Stimulated activated CD8-positive, alpha-beta memory T cell treated with anti-CD3 and anti-CD28 coated beads, Interleukin-4, amount 100 ng/mL, for 24 hours (primary cell): ENCODE results near the gene PSKH1.

Source experiments
- DNase-seq: peaks from one replicate; pipeline ENCODE4 v3.0.0-alpha.2; 2020; ENCODE audit warnings: low read depth

PSKH1 gene

DNA sequence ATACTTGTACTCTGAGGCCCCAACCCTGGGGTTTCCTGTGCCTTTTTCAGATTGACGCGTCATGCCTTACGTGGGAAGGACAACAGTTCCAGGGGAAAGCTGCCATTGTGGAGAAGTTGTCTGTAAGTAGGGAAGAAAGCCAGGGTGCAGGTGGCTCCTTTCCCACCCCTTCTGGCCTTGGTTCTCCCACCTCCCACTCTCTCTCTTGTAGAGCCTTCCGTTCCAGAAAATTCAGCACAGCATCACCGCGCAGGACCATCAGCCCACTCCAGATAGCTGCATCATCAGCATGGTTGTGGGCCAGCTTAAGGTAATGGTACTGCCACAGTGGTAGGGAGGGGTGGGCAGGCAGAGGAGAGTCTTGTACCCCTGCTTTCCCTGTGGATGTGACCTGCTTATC is 24.8 kb upstream of the PSKH1 start:
- DNase-seq: no peak

DNA sequence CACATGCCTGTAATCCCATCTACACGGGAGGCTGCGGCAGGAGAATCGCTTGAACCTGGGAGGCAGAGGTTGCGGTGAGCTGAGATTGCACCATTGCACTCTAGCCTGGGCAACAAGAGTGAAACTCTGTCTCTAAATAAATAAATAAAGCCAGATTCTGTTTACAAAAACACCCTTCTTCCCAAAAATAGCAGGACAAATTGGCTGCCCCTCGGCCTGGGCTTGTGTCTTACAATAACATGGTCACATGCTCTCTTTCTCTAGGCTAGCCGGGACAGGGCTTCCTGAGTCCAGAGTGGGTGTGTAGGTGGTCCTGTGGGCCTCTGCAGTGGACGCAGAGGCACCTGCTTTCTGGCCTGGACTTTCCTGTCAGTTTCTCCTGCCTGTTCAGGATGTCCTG is 23.4 kb upstream of the PSKH1 start:
- DNase-seq: no peak

DNA sequence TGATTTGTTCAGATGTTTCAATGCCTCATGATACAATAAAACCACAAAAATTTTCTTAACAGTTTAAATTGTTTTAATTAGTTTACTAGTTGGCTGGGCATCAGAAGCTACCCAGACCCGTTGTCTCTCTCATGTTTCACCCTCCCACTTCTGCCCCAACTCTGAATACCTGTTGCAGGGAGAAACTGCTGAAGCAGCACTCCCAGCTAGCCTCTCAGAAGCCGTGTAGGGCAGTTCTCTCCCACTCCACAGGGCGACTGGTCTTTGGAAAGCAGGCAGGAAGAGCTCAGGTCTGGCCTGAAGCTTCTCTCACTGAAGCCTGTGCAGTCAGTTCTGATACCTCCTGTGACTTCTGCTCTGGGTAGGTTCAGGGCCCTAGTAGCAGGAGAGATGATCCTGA is 21.8 kb upstream of the PSKH1 start:
- no peak for DNase-seq

DNA sequence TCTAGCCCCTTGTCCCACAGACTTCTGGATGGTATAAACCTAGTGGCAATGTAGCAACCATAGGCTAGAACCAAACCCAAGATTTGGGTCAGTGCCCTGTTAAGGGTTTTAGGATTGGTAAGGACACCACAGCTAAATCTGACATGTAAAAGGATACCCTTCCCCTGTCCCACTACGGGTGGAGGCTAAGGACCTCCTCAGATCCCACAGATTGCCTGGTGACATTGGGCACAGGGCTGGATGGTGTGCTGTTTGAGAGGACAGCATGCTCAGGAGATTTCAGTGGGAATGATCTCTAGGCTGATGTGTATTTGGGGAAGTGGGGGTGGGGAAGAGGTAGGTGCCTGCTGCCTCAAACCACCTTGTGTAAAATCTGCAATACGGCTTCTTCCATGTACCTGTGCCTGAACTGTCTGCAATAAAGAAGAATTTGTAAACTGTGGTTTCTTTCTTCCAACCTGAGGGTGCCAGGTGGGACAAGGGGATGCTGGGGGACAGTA is 20.9 kb upstream of the PSKH1 start:
- DNase-seq: no peak

DNA sequence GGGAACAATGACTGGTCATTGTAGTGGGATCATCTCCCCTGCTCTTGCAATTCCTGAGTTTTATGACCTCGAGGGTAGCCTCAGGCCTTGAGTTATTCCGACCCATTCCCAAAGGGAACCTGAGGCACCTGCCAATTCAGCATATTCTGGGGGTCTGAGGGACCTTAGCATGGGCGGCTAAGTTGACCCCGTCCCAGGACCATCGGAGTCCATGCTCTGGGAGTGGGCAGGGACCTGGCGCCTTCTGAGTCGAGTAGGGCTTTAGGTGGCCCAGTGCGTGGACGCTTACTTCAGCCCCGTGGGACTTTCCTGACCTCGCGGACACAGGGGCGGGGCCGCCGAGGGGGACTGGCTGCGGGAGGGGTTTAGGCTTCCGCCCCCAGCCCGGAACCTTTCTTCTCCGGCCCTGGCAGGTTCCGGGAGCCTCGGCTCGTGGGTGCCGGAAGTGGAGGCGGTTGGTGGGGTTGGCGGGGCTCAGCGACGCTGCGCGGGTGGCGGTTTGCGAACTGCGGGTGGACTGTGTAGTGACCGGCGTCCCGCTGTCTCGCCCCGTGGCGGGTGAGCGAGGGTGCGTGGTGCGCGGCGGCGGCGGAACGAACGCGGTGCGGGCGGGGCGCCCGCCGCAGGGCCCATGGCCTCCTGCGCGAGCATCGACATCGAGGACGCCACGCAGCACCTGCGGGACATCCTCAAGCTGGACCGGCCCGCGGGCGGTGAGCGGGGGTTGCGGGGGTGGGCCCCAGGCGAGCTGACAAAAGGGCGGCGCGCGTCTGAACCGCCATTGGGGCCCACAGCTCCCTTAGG is 20.2 kb upstream of the PSKH1 start, which contains the start of gene EDC4:
Gene EDC4 (plus strand): TSS at position 422 of the 804 bp plus-strand sequence. CDS start 210 bp downstream, at position 632.
- DNase-seq: peak; percentile 84

DNA sequence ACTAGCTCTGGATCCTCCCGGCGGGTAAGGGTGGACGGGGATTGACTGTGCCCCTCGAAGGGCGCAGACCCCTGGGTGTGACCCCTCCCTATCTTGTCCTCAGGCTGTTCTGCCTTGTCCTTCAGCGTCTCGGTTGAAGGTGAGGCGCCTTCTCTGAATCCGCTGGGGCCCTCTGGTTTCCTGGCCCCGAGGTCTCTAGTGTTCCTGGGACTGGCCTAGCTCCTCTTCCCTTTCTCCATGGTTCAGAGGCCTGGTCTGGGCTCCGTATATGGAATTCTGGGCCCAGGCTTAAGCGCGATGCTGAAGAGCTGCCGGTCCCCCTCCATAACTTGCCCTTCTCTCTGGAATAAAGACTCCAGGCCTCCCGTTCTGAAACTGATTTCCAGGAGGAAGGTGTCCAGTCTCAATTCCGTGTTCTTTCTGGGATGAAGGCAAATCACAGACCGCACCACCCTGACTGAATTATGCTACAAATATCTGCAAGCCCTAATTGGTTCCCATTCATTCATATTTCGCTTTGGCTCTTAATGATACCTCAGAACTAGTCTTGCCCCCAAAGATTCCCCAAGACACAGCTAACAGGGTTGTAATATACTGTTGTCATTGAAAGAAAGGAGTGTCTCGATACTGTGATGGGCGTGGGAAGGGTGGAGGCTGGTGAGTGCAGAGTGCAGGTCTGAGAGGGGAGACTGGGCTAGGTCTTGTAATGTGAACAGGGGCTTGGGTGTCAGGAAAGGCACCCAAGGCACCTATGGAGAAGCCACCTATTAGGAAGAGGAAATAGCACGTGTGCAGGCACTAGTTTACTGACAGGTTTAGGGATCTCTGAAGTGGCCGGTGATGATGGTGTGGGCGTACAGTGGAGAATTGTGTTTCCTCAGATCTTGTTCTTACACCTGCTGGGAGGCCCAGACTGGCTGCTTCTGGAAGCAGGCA is 19.4 kb upstream of the PSKH1 start:
- DNase-seq: no peak

DNA sequence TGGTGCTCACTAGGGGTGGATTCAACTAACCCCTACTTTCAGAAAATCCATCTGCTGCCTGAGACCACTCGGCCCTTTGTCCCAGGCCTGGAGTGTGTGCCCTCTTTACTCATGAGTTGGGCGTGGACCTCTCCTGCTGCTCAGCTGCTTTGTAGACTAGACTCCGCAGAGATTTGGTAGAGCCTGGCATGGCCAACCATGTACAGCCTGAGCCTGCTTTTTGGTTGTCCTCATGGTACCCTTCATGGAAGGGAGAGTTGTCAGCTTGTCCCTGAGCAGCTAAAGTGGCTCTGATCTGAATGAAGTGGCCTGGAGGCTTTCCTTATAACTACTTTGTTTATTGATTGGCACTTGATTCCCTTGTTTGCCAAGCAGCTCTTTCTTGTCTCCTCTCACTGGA is 18.7 kb upstream of the PSKH1 start:
- no peak for DNase-seq

DNA sequence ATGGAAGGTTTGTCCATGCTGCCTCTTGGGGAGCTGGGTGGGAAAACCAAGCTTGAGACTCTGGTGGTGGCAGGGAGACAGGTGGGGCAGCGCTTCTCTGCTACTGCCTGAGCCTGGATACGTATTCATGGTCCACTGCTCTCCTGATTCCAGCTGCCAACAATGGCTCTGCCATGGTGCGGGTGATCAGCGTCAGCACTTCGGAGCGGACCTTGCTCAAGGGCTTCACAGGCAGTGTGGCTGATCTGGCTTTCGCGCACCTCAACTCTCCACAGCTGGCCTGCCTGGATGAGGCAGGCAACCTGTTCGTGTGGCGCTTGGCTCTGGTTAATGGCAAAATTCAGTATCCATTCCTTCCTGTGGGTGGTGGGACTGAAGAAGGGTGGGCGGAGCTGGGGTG is 16.0 kb upstream of the PSKH1 start:
- DNase-seq: no peak

DNA sequence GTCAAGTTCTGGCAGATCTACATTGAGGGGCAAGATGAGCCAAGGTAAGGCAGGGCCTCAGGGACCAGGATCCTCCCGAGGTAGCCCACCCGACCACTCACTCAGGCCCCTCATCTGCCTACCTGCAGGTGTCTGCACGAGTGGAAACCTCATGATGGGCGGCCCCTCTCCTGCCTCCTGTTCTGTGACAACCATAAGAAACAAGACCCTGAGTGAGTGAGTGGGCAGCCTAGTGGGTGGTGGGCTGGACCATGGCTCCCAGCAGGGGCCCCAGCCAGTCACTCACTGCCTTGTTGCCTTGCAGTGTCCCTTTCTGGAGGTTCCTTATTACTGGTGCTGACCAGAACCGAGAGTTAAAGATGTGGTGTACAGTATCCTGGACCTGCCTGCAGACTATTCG is 14.8 kb upstream of the PSKH1 start:
- no peak for DNase-seq

DNA sequence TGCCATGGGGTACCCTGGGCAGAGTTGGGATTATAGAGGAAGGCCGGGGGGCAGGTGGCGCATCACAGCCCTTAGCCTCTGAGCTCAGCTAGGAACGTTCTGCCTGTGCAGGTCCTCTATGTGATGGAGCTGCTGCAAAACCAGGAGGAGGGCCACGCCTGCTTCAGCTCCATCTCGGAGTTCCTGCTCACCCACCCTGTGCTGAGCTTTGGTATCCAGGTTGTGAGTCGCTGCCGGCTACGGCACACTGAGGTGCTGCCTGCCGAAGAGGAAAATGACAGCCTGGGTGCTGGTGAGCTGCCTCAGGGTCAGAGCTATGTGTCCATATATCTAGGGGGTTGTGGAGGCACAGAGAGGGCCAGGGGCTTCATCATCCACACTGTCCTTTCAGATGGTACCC is 14.2 kb upstream of the PSKH1 start:
- DNase-seq: no peak

DNA sequence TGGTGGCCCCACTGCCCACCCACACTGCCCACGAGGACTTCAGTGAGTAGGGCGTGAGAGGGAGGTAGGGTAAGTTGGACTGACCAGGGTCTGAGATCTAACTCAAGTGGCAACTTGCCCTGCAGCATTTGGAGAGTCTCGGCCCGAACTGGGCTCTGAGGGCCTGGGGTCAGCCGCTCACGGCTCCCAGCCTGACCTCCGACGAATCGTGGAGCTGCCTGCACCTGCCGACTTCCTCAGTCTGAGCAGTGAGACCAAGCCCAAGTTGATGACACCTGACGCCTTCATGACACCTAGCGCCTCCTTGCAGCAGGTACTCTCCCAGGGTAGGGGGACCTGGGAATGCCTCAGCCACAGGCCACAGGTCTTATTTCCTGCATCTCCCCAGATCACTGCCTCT is 13.6 kb upstream of the PSKH1 start:
- no peak for DNase-seq

DNA sequence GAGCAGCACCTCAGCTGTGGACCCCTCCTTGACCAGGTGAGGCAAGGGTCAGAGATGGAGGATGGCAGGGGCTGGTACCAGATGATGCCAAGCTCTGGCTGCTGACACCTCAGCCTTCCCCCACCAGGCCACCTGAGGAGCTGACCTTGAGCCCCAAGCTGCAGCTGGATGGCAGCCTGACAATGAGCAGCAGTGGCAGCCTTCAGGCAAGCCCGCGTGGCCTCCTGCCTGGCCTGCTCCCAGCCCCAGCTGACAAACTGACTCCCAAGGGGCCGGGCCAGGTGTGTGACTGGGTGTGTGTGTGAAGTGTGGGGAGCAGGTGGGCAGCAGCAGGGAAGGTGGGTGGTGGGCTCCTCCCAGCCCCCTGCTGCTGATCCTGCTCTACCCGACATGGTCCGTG is 13.1 kb upstream of the PSKH1 start:
- no peak for DNase-seq

DNA sequence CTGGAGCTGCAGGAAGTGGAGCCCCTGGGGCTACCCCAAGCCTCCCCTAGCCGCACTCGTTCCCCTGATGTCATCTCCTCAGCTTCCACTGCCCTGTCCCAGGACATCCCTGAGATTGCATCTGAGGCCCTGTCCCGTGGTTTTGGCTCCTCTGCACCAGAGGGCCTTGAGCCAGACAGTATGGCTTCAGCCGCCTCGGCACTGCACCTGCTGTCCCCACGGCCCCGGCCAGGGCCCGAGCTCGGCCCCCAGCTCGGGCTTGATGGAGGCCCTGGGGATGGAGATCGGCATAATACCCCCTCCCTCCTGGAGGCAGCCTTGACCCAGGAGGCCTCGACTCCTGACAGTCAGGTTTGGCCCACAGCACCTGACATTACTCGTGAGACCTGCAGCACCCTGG is 12.5 kb upstream of the PSKH1 start:
- DNase-seq: no peak

DNA sequence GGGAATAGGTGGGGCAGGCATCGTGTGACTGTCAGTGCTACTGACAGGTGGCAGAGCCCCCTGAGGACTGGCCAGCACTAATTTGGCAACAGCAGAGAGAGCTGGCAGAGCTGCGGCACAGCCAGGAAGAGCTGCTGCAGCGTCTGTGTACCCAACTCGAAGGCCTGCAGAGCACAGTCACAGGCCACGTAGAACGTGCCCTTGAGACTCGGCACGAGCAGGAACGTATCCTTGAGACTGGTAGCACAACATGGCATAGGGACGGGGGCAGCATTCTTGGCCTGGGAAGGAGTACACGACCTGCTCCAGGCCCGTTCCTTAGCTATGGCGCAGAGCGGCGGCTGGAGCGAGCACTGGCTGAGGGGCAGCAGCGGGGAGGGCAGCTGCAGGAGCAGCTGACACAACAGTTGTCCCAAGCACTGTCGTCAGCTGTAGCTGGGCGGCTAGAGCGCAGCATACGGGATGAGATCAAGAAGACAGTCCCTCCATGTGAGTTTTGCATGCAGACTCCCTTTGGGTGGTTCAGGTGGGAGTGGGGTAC is 11.4 kb upstream of the PSKH1 start:
- DNase-seq: no peak

DNA sequence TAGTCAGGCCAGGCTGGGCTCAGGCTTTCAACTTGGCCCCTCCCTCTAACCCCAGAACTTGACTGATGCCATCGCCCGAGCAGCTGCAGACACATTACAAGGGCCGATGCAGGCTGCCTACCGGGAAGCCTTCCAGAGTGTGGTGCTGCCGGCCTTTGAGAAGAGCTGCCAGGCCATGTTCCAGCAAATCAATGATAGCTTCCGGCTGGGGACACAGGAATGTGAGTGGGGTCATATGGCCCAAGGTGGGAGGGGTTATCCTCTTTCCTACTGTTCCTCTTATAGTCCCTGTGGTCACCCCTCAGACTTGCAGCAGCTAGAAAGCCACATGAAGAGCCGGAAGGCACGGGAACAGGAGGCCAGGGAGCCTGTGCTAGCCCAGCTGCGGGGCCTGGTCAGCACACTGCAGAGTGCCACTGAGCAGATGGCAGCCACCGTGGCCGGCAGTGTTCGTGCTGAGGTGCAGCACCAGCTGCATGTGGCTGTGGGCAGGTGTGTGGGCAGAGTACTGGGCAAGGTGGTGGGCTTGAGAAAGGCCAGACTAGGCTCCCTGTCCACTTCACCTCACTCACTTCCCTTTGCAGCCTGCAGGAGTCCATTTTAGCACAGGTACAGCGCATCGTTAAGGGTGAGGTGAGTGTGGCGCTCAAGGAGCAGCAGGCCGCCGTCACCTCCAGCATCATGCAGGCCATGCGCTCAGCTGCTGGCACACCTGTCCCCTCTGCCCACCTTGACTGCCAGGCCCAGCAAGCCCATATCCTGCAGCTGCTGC is 10.5 kb upstream of the PSKH1 start:
- DNase-seq: no peak

DNA sequence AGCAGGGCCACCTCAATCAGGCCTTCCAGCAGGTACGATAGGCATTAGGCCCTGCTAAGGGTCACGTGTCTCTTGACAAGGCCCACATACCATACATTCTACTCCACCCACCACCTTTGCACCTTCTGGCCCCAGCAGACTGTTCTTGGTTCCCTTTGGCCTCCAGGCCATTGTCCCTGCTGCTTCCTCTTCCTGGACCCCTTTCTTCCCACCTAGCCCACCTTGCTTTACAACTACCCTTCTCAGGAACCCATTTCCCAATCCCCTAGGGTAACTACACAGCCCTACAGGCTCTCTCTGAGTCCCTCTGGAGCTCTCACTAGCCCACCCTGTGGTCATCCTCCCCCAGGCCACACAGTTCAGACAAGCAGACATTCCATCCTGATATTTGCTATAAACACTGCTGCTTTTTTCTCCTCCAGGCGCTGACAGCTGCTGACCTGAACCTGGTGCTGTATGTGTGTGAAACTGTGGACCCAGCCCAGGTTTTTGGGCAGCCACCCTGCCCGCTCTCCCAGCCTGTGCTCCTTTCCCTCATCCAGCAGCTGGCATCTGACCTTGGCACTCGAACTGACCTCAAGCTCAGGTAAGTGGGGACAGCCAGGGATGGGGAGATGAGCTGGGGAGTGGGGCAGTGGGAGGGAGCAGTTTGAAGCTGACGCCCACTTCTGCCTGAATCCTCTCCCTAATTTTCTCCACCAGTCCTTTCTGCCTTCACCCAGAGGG is 9.7 kb upstream of the PSKH1 start:
- DNase-seq: no peak

DNA sequence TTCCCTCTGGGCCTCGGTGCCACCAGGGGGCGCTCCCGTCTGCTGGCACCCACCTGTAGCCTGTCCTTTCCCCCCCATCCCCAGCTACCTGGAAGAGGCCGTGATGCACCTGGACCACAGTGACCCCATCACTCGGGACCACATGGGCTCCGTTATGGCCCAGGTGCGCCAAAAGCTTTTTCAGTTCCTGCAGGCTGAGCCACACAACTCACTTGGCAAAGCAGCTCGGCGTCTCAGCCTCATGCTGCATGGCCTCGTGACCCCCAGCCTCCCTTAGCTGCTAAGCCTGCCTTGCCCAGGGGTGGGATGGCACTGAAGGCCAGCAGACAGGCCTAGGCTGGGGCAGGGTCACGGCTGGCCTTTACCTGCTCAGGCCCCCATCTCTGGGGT is 9.2 kb upstream of the PSKH1 start:
- peak; percentile 66 for DNase-seq

DNA sequence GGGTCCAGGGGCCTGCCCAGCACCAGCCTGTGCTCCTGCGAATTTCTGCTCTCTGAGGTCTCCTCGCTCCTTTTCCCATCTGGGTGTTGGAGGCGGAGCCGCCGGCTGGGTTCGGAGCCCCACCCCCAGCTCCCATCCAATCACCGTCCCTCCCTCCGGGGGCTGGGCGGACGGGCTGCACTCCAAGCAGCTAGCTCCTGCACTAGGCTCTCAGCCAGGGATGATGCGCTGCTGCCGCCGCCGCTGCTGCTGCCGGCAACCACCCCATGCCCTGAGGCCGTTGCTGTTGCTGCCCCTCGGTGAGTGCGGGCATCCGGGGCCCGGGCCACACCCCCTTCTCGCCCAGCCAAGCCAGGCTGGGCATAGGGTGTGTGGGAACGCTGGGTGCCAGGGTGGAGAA is 8.4 kb upstream of the PSKH1 start, which contains the start of gene NRN1L:
Gene NRN1L (plus strand): TSS at position 202 of the 400 bp plus-strand sequence. CDS start 19 bp downstream, at position 221.
- no peak for DNase-seq

DNA sequence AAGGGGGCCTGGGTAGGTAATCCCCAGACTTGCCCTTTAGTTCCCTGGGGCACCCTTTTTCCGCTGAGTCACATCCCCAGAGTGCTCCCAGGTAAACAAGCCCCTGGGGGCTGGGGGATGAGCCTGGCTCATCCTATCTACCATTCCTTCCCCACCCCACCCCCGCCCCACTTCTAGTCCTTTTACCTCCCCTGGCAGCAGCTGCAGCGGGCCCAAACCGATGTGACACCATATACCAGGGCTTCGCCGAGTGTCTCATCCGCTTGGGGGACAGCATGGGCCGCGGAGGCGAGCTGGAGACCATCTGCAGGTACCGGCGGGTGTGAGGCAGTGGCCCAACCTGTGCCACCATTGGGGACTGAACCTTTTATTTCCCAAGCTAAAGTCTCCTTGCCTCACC is 7.5 kb upstream of the PSKH1 start:
- DNase-seq: no peak

DNA sequence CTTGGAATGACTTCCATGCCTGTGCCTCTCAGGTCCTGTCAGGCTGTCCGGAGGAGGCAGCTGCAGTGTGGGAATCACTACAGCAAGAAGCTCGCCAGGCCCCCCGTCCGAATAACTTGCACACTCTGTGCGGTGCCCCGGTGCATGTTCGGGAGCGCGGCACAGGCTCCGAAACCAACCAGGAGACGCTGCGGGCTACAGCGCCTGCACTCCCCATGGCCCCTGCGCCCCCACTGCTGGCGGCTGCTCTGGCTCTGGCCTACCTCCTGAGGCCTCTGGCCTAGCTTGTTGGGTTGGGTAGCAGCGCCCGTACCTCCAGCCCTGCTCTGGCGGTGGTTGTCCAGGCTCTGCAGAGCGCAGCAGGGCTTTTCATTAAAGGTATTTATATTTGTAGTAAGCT is 7.1 kb upstream of the PSKH1 start:
- DNase-seq: no peak

DNA sequence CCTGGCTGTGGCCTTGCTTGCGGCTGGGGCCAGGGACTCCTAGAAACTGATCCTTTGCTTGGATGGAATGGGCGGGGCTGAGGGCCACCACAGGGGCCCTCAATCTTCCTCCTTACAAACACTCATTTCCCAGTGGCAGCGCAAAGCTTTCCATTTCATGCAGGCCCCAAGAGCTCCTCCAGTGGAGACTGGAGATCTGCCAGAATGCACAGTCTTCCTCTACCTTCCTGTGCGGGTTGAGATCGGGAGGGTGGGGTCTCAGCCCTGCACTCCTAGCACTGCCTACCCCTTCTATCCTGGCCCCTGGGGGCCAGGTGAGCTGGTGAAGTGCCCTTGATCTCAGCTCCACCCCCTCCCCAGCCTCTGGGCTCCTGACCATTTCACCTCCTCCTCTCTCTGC is 6.7 kb upstream of the PSKH1 start:
- no peak for DNase-seq
